WTC11 (cell line): Measurements from ENCODE around the gene TSPAN18. TPM values are rescaled to one million over a fixed set of nuclear protein-coding genes. Genes with fewer than 3 reads are reported as not detected.

Source experiments
- ATAC-seq: fragments of 200-7000 bp; cut with Tn5 transposase; 2 replicates; pipeline ENCODE4 v1.10.0; 2021; ENCODE audit warnings: mild to moderate bottlenecking, moderate library complexity
- CTCF ChIA-PET: fragments of 300-600 bp; sonication (Branson Sonifier 250); formaldehyde crosslinking; loops from one replicate; lab custom pipeline; 2021; ENCODE audit warnings: antibody characterized with exemption; lab: Charles Lee
- POLR2A ChIA-PET: fragments of 350-600 bp; sonication (Branson Sonifier 250); formaldehyde crosslinking; loops from one replicate; lab custom pipeline; 2021; ENCODE audit warnings: antibody characterized with exemption; lab: Charles Lee
- DNase-seq: peaks from one replicate; pipeline ENCODE4 v3.0.0; 2021; ENCODE audit warnings: low spot score
- H3K27ac Mint-ChIP-seq: 2 replicates; pipeline ENCODE4 v1.8.0; 2021; ENCODE audit warnings: mixed read lengths
- H3K27me3 Mint-ChIP-seq: 2 replicates; pipeline ENCODE4 v1.8.0; 2021; ENCODE audit warnings: low read depth, mild to moderate bottlenecking, moderate library complexity, mixed read lengths
- H3K36me3 Mint-ChIP-seq: 2 replicates; pipeline ENCODE4 v1.8.0; 2021; ENCODE audit warnings: mixed read lengths
- H3K4me1 Mint-ChIP-seq: 2 replicates; pipeline ENCODE4 v1.8.0; 2022; ENCODE audit warnings: mixed read lengths
- H3K4me3 Mint-ChIP-seq: 2 replicates; pipeline ENCODE4 v1.8.0; 2021; ENCODE audit warnings: mild to moderate bottlenecking, moderate library complexity, mixed read lengths
- H3K9me3 Mint-ChIP-seq: 2 replicates; pipeline ENCODE4 v1.8.0; 2021; ENCODE audit warnings: mixed read lengths
- CREM ChIP-seq: sonication (generic); formaldehyde crosslinking; IDR thresholded peaks from 2 replicates; pipeline ENCODE4 v1.8.1; 2022; ENCODE audit warnings: mild to moderate bottlenecking, missing genetic modification reagents, moderate library complexity
- FOXJ3 ChIP-seq: sonication (generic); formaldehyde crosslinking; IDR thresholded peaks from 2 replicates; pipeline ENCODE4 v1.9.0; 2021; ENCODE audit warnings: missing genetic modification reagents, mild to moderate bottlenecking, borderline replicate concordance
- KAT7 ChIP-seq: sonication (generic); formaldehyde crosslinking; IDR thresholded peaks from 2 replicates; pipeline ENCODE4 v1.8.1; 2023; ENCODE audit warnings: missing genetic modification reagents, mild to moderate bottlenecking, borderline replicate concordance
- NFYB ChIP-seq: sonication (generic); formaldehyde crosslinking; conservative IDR thresholded peaks from 2 replicates; pipeline ENCODE4 v1.8.0; 2022; ENCODE audit warnings: low read depth, missing genetic modification reagents
- NR3C1 ChIP-seq: sonication (generic); formaldehyde crosslinking; conservative IDR thresholded peaks from 2 replicates; pipeline ENCODE4 v1.8.1; 2023; ENCODE audit warnings: low read depth, mild to moderate bottlenecking, missing genetic modification reagents
- RORB ChIP-seq: fragments of 250-450 bp; sonication (Bioruptor Pico); IDR thresholded peaks from 2 replicates; pipeline ENCODE4 v1.9.0; 2021; ENCODE audit warnings: mild to moderate bottlenecking
- SMAD3 ChIP-seq: sonication (generic); formaldehyde crosslinking; IDR thresholded peaks from 2 replicates; pipeline ENCODE4 v1.8.0; 2022; ENCODE audit warnings: missing genetic modification reagents, mild to moderate bottlenecking, borderline replicate concordance
- ZNF317 ChIP-seq: sonication (generic); formaldehyde crosslinking; IDR thresholded peaks from 2 replicates; pipeline ENCODE4 v1.8.1; 2023; ENCODE audit warnings: low read depth, mild to moderate bottlenecking, moderate library complexity, missing genetic modification reagents, borderline replicate concordance
- total RNA-seq: library from RNA; stranded (reverse); gene quantifications from 3 replicates; pipeline ENCODE4 v1.2.3, GENCODE V29; 2021
- TF ChIP-seq, protein P1 (sequence below): fragments of 250-450 bp; sonication (Bioruptor Pico); IDR thresholded peaks from 2 replicates; pipeline ENCODE4 v1.9.0; 2021; ENCODE audit warnings: mild to moderate bottlenecking, borderline replicate concordance
- TF ChIP-seq, protein P2 (sequence below): sonication (generic); formaldehyde crosslinking; IDR thresholded peaks from 2 replicates; pipeline ENCODE4 v1.8.0; 2023; ENCODE audit warnings: missing genetic modification reagents
- TF ChIP-seq, protein P3 (sequence below): sonication (generic); formaldehyde crosslinking; conservative IDR thresholded peaks from 2 replicates; pipeline ENCODE4 v1.8.1; 2023; ENCODE audit warnings: mild to moderate bottlenecking, low read depth, missing genetic modification reagents, moderate library complexity
- TF ChIP-seq, protein P4 (sequence below): sonication (generic); formaldehyde crosslinking; IDR thresholded peaks from 2 replicates; pipeline ENCODE4 v1.8.0; 2022; ENCODE audit warnings: mild to moderate bottlenecking, missing genetic modification reagents
- TF ChIP-seq, protein P5 (sequence below): sonication (generic); formaldehyde crosslinking; IDR thresholded peaks from 2 replicates; pipeline ENCODE4 v1.8.1; 2023; ENCODE audit warnings: mild to moderate bottlenecking, missing genetic modification reagents
- TF ChIP-seq, protein P6 (sequence below): fragments of 250-450 bp; sonication (Bioruptor Pico); IDR thresholded peaks from 2 replicates; pipeline ENCODE4 v1.9.0; 2021; ENCODE audit warnings: mild to moderate bottlenecking
- TF ChIP-seq, protein P7 (sequence below): sonication (generic); formaldehyde crosslinking; IDR thresholded peaks from 2 replicates; pipeline ENCODE4 v1.8.0; 2022; ENCODE audit warnings: missing genetic modification reagents
- TF ChIP-seq, protein P8 (sequence below): sonication (generic); formaldehyde crosslinking; IDR thresholded peaks from 2 replicates; pipeline ENCODE4 v1.8.1; 2023; ENCODE audit warnings: mild to moderate bottlenecking, missing genetic modification reagents, moderate library complexity
- TF ChIP-seq, protein P9 (sequence below): sonication (generic); formaldehyde crosslinking; IDR thresholded peaks from 2 replicates; pipeline ENCODE4 v1.8.1; 2022; ENCODE audit warnings: mild to moderate bottlenecking, moderate library complexity, missing genetic modification reagents
- TF ChIP-seq, protein P10 (sequence below): sonication (generic); formaldehyde crosslinking; IDR thresholded peaks from 2 replicates; pipeline ENCODE4 v1.8.1; 2023; ENCODE audit warnings: mild to moderate bottlenecking, missing genetic modification reagents, moderate library complexity

Gene TSPAN18
- total RNA-seq, 1 experiment from 2014 or later = 44.7 TPM

DNA sequence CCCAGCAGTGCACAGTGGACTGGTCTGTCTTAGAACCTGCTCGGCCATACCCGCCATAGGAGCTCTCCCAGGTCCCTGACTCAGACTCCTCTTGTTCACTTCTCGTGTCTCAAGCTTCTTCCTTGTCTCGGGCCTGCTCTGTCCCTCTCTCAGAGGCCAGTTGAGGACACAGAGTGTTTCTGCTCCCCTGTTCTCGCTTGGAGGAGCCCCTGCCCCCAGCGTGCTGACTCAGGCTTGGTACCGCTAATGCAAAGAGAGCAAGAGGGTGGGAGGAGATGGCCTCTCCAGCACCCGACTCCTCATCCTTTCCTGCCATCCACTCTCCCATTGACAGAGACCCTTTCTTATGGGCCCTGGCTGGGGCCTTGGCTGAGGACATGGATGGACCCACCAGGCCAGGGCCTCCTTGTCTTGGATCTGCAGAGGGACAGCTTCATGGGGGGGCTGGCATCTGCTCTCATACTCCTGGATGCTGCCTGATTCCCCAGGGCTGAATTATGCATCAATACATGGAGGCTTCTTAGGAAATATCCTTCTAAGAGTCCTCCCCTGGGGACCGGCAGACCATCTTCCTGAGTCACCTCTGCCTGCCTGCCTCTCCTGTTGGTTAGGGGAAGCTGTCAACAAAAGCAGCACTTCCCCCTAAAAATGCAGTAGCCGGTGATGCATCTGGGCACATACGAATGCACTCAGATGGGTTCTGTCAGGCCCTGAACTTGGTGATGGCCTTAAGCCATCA lies 15.9 kb downstream of the TSPAN18 start (continued):
- TF ChIP-seq, protein P1, sequence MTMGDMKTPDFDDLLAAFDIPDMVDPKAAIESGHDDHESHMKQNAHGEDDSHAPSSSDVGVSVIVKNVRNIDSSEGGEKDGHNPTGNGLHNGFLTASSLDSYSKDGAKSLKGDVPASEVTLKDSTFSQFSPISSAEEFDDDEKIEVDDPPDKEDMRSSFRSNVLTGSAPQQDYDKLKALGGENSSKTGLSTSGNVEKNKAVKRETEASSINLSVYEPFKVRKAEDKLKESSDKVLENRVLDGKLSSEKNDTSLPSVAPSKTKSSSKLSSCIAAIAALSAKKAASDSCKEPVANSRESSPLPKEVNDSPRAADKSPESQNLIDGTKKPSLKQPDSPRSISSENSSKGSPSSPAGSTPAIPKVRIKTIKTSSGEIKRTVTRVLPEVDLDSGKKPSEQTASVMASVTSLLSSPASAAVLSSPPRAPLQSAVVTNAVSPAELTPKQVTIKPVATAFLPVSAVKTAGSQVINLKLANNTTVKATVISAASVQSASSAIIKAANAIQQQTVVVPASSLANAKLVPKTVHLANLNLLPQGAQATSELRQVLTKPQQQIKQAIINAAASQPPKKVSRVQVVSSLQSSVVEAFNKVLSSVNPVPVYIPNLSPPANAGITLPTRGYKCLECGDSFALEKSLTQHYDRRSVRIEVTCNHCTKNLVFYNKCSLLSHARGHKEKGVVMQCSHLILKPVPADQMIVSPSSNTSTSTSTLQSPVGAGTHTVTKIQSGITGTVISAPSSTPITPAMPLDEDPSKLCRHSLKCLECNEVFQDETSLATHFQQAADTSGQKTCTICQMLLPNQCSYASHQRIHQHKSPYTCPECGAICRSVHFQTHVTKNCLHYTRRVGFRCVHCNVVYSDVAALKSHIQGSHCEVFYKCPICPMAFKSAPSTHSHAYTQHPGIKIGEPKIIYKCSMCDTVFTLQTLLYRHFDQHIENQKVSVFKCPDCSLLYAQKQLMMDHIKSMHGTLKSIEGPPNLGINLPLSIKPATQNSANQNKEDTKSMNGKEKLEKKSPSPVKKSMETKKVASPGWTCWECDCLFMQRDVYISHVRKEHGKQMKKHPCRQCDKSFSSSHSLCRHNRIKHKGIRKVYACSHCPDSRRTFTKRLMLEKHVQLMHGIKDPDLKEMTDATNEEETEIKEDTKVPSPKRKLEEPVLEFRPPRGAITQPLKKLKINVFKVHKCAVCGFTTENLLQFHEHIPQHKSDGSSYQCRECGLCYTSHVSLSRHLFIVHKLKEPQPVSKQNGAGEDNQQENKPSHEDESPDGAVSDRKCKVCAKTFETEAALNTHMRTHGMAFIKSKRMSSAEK (CRISPR knock-in tag) = no peak
- no peak for TF ChIP-seq NR3C1
- TF ChIP-seq, protein P2, sequence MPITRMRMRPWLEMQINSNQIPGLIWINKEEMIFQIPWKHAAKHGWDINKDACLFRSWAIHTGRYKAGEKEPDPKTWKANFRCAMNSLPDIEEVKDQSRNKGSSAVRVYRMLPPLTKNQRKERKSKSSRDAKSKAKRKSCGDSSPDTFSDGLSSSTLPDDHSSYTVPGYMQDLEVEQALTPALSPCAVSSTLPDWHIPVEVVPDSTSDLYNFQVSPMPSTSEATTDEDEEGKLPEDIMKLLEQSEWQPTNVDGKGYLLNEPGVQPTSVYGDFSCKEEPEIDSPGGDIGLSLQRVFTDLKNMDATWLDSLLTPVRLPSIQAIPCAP = no peak
- no peak for TF ChIP-seq KAT7 (CRISPR knock-in tag)
- TF ChIP-seq, protein P3, sequence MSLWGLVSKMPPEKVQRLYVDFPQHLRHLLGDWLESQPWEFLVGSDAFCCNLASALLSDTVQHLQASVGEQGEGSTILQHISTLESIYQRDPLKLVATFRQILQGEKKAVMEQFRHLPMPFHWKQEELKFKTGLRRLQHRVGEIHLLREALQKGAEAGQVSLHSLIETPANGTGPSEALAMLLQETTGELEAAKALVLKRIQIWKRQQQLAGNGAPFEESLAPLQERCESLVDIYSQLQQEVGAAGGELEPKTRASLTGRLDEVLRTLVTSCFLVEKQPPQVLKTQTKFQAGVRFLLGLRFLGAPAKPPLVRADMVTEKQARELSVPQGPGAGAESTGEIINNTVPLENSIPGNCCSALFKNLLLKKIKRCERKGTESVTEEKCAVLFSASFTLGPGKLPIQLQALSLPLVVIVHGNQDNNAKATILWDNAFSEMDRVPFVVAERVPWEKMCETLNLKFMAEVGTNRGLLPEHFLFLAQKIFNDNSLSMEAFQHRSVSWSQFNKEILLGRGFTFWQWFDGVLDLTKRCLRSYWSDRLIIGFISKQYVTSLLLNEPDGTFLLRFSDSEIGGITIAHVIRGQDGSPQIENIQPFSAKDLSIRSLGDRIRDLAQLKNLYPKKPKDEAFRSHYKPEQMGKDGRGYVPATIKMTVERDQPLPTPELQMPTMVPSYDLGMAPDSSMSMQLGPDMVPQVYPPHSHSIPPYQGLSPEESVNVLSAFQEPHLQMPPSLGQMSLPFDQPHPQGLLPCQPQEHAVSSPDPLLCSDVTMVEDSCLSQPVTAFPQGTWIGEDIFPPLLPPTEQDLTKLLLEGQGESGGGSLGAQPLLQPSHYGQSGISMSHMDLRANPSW (CRISPR knock-in tag) = no peak
- TF ChIP-seq, protein P4, sequence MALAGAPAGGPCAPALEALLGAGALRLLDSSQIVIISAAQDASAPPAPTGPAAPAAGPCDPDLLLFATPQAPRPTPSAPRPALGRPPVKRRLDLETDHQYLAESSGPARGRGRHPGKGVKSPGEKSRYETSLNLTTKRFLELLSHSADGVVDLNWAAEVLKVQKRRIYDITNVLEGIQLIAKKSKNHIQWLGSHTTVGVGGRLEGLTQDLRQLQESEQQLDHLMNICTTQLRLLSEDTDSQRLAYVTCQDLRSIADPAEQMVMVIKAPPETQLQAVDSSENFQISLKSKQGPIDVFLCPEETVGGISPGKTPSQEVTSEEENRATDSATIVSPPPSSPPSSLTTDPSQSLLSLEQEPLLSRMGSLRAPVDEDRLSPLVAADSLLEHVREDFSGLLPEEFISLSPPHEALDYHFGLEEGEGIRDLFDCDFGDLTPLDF = no peak
- TF ChIP-seq, protein P5, sequence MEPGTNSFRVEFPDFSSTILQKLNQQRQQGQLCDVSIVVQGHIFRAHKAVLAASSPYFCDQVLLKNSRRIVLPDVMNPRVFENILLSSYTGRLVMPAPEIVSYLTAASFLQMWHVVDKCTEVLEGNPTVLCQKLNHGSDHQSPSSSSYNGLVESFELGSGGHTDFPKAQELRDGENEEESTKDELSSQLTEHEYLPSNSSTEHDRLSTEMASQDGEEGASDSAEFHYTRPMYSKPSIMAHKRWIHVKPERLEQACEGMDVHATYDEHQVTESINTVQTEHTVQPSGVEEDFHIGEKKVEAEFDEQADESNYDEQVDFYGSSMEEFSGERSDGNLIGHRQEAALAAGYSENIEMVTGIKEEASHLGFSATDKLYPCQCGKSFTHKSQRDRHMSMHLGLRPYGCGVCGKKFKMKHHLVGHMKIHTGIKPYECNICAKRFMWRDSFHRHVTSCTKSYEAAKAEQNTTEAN (CRISPR knock-in tag) = no peak
- TF ChIP-seq, protein P6, sequence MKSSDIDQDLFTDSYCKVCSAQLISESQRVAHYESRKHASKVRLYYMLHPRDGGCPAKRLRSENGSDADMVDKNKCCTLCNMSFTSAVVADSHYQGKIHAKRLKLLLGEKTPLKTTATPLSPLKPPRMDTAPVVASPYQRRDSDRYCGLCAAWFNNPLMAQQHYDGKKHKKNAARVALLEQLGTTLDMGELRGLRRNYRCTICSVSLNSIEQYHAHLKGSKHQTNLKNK (CRISPR knock-in tag) = no peak
- no peak for TF ChIP-seq ZNF317 (CRISPR knock-in tag)
- TF ChIP-seq FOXJ3 (CRISPR knock-in tag) = no peak
- TF ChIP-seq NFYB = no peak

DNA sequence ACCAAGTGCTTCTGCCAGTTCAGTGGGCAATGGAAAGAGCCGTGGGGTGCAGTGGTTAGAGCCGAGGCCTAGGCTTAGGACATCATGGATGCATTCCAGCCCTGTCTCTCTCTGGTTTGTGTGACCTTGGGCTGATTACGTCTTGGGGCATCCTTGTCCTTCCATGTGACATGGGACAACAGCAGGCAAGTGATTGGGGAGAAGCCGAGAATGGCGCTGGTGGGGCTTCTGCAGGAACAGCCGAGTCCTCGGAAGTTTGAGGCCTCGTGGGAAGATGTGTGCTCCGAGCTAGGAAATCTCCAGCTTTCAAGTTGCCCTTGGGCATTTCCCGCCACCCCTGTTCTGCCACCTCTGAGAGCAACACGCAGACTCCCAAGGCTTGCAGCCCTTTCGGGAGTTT lies 16.6 kb downstream of the TSPAN18 start:
- no peak overlapping the region for H3K27ac Mint-ChIP-seq
- peaks cover 74% of the 10 kb centered on the region for H3K4me1 Mint-ChIP-seq
- no peak overlapping the region for H3K4me3 Mint-ChIP-seq
- CTCF ChIA-PET = no interaction called here
- DNase-seq (peak; percentile 9), ATAC-seq (no peak)
- POLR2A ChIA-PET = no interaction called here
- H3K9me3 Mint-ChIP-seq = no peaks in the 10 kb centered on the region
- peaks cover 4% of the 10 kb centered on the region for H3K36me3 Mint-ChIP-seq
- peaks cover 5% of the 10 kb centered on the region for H3K27me3 Mint-ChIP-seq
- TF ChIP-seq, protein P7, sequence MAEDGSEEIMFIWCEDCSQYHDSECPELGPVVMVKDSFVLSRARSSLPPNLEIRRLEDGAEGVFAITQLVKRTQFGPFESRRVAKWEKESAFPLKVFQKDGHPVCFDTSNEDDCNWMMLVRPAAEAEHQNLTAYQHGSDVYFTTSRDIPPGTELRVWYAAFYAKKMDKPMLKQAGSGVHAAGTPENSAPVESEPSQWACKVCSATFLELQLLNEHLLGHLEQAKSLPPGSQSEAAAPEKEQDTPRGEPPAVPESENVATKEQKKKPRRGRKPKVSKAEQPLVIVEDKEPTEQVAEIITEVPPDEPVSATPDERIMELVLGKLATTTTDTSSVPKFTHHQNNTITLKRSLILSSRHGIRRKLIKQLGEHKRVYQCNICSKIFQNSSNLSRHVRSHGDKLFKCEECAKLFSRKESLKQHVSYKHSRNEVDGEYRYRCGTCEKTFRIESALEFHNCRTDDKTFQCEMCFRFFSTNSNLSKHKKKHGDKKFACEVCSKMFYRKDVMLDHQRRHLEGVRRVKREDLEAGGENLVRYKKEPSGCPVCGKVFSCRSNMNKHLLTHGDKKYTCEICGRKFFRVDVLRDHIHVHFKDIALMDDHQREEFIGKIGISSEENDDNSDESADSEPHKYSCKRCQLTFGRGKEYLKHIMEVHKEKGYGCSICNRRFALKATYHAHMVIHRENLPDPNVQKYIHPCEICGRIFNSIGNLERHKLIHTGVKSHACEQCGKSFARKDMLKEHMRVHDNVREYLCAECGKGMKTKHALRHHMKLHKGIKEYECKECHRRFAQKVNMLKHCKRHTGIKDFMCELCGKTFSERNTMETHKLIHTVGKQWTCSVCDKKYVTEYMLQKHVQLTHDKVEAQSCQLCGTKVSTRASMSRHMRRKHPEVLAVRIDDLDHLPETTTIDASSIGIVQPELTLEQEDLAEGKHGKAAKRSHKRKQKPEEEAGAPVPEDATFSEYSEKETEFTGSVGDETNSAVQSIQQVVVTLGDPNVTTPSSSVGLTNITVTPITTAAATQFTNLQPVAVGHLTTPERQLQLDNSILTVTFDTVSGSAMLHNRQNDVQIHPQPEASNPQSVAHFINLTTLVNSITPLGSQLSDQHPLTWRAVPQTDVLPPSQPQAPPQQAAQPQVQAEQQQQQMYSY (CRISPR knock-in tag) = no peak
- TF ChIP-seq, protein P8, sequence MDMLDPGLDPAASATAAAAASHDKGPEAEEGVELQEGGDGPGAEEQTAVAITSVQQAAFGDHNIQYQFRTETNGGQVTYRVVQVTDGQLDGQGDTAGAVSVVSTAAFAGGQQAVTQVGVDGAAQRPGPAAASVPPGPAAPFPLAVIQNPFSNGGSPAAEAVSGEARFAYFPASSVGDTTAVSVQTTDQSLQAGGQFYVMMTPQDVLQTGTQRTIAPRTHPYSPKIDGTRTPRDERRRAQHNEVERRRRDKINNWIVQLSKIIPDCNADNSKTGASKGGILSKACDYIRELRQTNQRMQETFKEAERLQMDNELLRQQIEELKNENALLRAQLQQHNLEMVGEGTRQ (CRISPR knock-in tag) = no peak
- TF ChIP-seq SMAD3 (no peak), CREM (CRISPR knock-in tag) (no peak), RORB (CRISPR knock-in tag) (no peak)
- TF ChIP-seq, protein P9, sequence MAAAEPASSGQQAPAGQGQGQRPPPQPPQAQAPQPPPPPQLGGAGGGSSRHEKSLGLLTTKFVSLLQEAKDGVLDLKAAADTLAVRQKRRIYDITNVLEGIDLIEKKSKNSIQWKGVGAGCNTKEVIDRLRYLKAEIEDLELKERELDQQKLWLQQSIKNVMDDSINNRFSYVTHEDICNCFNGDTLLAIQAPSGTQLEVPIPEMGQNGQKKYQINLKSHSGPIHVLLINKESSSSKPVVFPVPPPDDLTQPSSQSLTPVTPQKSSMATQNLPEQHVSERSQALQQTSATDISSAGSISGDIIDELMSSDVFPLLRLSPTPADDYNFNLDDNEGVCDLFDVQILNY (CRISPR knock-in tag) = no peak
- TF ChIP-seq, protein P10, sequence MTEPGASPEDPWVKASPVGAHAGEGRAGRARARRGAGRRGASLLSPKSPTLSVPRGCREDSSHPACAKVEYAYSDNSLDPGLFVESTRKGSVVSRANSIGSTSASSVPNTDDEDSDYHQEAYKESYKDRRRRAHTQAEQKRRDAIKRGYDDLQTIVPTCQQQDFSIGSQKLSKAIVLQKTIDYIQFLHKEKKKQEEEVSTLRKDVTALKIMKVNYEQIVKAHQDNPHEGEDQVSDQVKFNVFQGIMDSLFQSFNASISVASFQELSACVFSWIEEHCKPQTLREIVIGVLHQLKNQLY (CRISPR knock-in tag) = no peak
